H9 (cell line): ENCODE data around the gene SLC37A4. TPM values are rescaled to one million over a fixed set of nuclear protein-coding genes. Genes with fewer than 3 reads are reported as not detected.
A peak's percentile ranks its signal among the peaks of the same experiment; 100 is the strongest.

Source experiments
- DNase-seq: peaks from one replicate; pipeline ENCODE4 v3.0.0-alpha.2; 2017
- H2AFZ ChIP-seq: one replicate; pipeline ENCODE4 v1.6.1; 2013; ENCODE audit warnings: mild to moderate bottlenecking, low read length, control low read depth, moderate library complexity
- H2AK5ac ChIP-seq: 2 replicates; pipeline ENCODE4 v1.6.1; 2013; ENCODE audit warnings: low read length, control low read depth, mixed read lengths; ENCODE audit not compliant: insufficient read length
- H2BK120ac ChIP-seq: one replicate; pipeline ENCODE4 v1.6.1; 2013; ENCODE audit warnings: low read depth, mild to moderate bottlenecking, low read length, control low read depth, inconsistent platforms; ENCODE audit not compliant: poor library complexity, severe bottlenecking
- H2BK12ac ChIP-seq: 2 replicates; pipeline ENCODE4 v1.6.1; 2013; ENCODE audit warnings: low read length, control low read depth, mixed read lengths, low read depth; ENCODE audit not compliant: insufficient read length
- H2BK15ac ChIP-seq: 2 replicates; pipeline ENCODE4 v1.6.1; 2013; ENCODE audit warnings: low read depth, low read length, control low read depth
- H2BK20ac ChIP-seq: one replicate; pipeline ENCODE4 v1.6.1; 2013; ENCODE audit warnings: low read depth, mild to moderate bottlenecking, low read length, control low read depth, inconsistent platforms; ENCODE audit not compliant: poor library complexity, severe bottlenecking
- H2BK5ac ChIP-seq: 2 replicates; pipeline ENCODE4 v1.6.1; 2013; ENCODE audit warnings: low read length, control low read depth, mixed read lengths; ENCODE audit not compliant: insufficient read length
- H3K14ac ChIP-seq: 2 replicates; pipeline ENCODE4 v1.6.1; 2013; ENCODE audit warnings: low read length, control low read depth; ENCODE audit not compliant: insufficient read depth
- H3K18ac ChIP-seq: 2 replicates; pipeline ENCODE4 v1.6.1; 2013; ENCODE audit warnings: low read depth, mild to moderate bottlenecking, mixed read lengths, low read length, control low read depth; ENCODE audit not compliant: insufficient read length
- H3K23ac ChIP-seq: 2 replicates; pipeline ENCODE4 v1.6.1; 2013; ENCODE audit warnings: low read length, control low read depth, mixed read lengths, low read depth; ENCODE audit not compliant: insufficient read length
- H3K23me2 ChIP-seq: 2 replicates; pipeline ENCODE4 v1.6.1; 2013; ENCODE audit warnings: low read depth, mild to moderate bottlenecking, mixed read lengths, low read length, control low read depth; ENCODE audit not compliant: insufficient read length, poor library complexity, severe bottlenecking
- H3K27ac ChIP-seq: 2 replicates; pipeline ENCODE4 v1.5.1; 2013; ENCODE audit warnings: low read length, control low read depth, mixed read lengths, low read depth; ENCODE audit not compliant: insufficient read length
- H3K27me3 ChIP-seq: 2 replicates; pipeline ENCODE4 v1.6.1; 2013; ENCODE audit warnings: low read length, control low read depth, inconsistent platforms; ENCODE audit not compliant: insufficient read depth
- H3K4ac ChIP-seq: 2 replicates; pipeline ENCODE4 v1.6.1; 2013; ENCODE audit warnings: low read depth, mild to moderate bottlenecking, control low read depth, inconsistent platforms, low read length, moderate library complexity
- H3K4me1 ChIP-seq: 2 replicates; pipeline ENCODE4 v1.6.1; 2013; ENCODE audit warnings: low read length, control low read depth, inconsistent platforms; ENCODE audit not compliant: insufficient read depth
- H3K4me2 ChIP-seq: 2 replicates; pipeline ENCODE4 v1.6.1; 2013; ENCODE audit warnings: low read length, control low read depth, mixed read lengths; ENCODE audit not compliant: insufficient read length, insufficient read depth
- H3K56ac ChIP-seq: 2 replicates; pipeline ENCODE4 v1.6.1; 2013; ENCODE audit warnings: low read depth, mild to moderate bottlenecking, mixed read lengths, low read length, control low read depth; ENCODE audit not compliant: insufficient read length
- H3K79me1 ChIP-seq: 2 replicates; pipeline ENCODE4 v1.6.1; 2013; ENCODE audit warnings: low read depth, mild to moderate bottlenecking, moderate library complexity, low read length, control low read depth, inconsistent platforms; ENCODE audit not compliant: insufficient read depth, poor library complexity, severe bottlenecking
- H3K79me2 ChIP-seq: 2 replicates; pipeline ENCODE4 v1.6.1; 2013; ENCODE audit warnings: low read length, control low read depth, inconsistent platforms; ENCODE audit not compliant: insufficient read depth
- H3K9ac ChIP-seq: 2 replicates; pipeline ENCODE4 v1.6.1; 2013; ENCODE audit warnings: low read length, control low read depth, mixed read lengths; ENCODE audit not compliant: insufficient read length; ENCODE audit errors: extremely low read depth
- H3K9me3 ChIP-seq: one replicate; pipeline ENCODE4 v1.6.1; 2013; ENCODE audit warnings: low read depth, low read length, inconsistent platforms; ENCODE audit not compliant: control insufficient read depth
- H3T11ph ChIP-seq: one replicate; pipeline ENCODE4 v1.6.1; 2013; ENCODE audit warnings: mild to moderate bottlenecking, low read length, control low read depth, inconsistent platforms
- H4K20me1 ChIP-seq: one replicate; pipeline ENCODE4 v1.6.1; 2013; ENCODE audit not compliant: control insufficient read depth, insufficient read length, insufficient read depth
- H4K5ac ChIP-seq: 2 replicates; pipeline ENCODE4 v1.6.1; 2013; ENCODE audit warnings: low read depth, mild to moderate bottlenecking, mixed read lengths, low read length, control low read depth; ENCODE audit not compliant: insufficient read length
- H4K8ac ChIP-seq: replicated peaks from 2 replicates; pipeline ENCODE4 v1.6.1; 2013; ENCODE audit warnings: low read length, control low read depth, mixed read lengths, low read depth; ENCODE audit not compliant: insufficient read length
- H4K91ac ChIP-seq: 2 replicates; pipeline ENCODE4 v1.6.1; 2013; ENCODE audit warnings: low read depth, mild to moderate bottlenecking, moderate library complexity, mixed read lengths, low read length, control low read depth; ENCODE audit not compliant: insufficient read length
- H3K27ac Mint-ChIP-seq, 3 experiments: 2 replicates in 2 of 3; 3 replicates in 1 of 3; pipeline ENCODE4 v1.8.0; 2020 to 2021; ENCODE audit warnings: mixed read lengths in 3 of 3, mild to moderate bottlenecking in 1 of 3, moderate library complexity in 1 of 3
- H3K27me3 Mint-ChIP-seq: 2 replicates; pipeline ENCODE4 v1.8.0; 2021; ENCODE audit warnings: low read depth, mild to moderate bottlenecking, moderate library complexity, mixed read lengths
- H3K36me3 Mint-ChIP-seq, 3 experiments: 2 replicates in 2 of 3; 3 replicates in 1 of 3; pipeline ENCODE4 v1.8.0; 2020 to 2021; ENCODE audit warnings: low read depth in 3 of 3, mixed read lengths in 3 of 3; ENCODE audit not compliant: insufficient read depth in 1 of 3
- H3K4me1 Mint-ChIP-seq, 2 experiments: 2 replicates each; pipeline ENCODE4 v1.8.0; 2020; ENCODE audit warnings: mixed read lengths in 2 of 2
- H3K4me3 Mint-ChIP-seq, 2 experiments: 2 replicates in 1 of 2; 3 replicates in 1 of 2; pipeline ENCODE4 v1.8.0; 2020 to 2021; ENCODE audit warnings: mild to moderate bottlenecking in 2 of 2, mixed read lengths in 2 of 2, moderate library complexity in 1 of 2
- H3K9me3 Mint-ChIP-seq, 2 experiments: 2 replicates in 1 of 2; 3 replicates in 1 of 2; pipeline ENCODE4 v1.8.0; 2020; ENCODE audit warnings: mild to moderate bottlenecking in 2 of 2, mixed read lengths in 2 of 2, moderate library complexity in 1 of 2
- WGBS: extraction: QIAGEN DNeasy Blood & Tissue Kit; methylation state at CpG from one replicate; pipeline ENCODE4 v1.1.7; 2013; ENCODE audit warnings: missing lambda C conversion rate, low lambda C conversion rate, mixed read lengths; ENCODE audit not compliant: insufficient read length; ENCODE audit errors: extremely low coverage; 5-methylcytosine and 5-hydroxymethylcytosine counted together
- total RNA-seq: library from RNA; stranded (reverse); gene quantifications from 2 replicates; pipeline ENCODE4 v1.2.1, GENCODE V29; 2021
- TF ChIP-seq, protein P1 (sequence below): fragments of 200-600 bp; sonication (generic); conservative IDR thresholded peaks from 3 replicates; pipeline ENCODE4 v1.8.0; 2021; ENCODE audit warnings: antibody characterized with exemption, mild to moderate bottlenecking

The SLC37A4 gene
- total RNA-seq, 1 experiment from 2014 or later, result 41.0 TPM

DNA sequence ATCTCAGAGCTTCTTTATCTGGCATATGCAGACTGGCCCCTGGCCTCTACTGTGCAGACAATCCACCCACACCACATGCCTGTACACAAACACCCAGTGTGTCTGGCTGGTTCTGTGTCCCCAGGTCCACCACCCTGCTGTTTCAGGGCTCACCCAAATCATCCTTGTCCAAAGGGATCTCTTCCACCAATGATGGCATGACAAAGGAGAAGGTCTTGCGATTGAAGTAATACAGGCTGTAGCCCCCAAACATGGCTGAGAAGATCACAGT lies 1.7 kb downstream of the SLC37A4 start:
- H4K20me1 ChIP-seq, result no peaks in the 10 kb centered on the region
- peaks cover 22 to 24% of the 10 kb centered on the region in 2 experiments for H3K4me1 Mint-ChIP-seq

More for the DNA sequence above, 1.7 kb downstream of the SLC37A4 start:
- Histone ChIP-seq H3T11ph (no peak overlapping the region), H3K14ac (no peak overlapping the region), H3K4ac (no peak overlapping the region), H2AK5ac (no peak overlapping the region), H2BK15ac (no peak overlapping the region), H3K4me1 (peaks cover 8% of the 10 kb centered on the region; the same call in 1 of the 2 replicates), H3K23me2 (peaks cover 14% of the 10 kb centered on the region), H3K79me1 (peaks cover 3% of the 10 kb centered on the region), H2BK120ac (no peak overlapping the region), H3K9ac (no peak overlapping the region), H3K23ac (no peak overlapping the region), H3K79me2 (no peaks in the 10 kb centered on the region), H4K91ac (no peak overlapping the region), H4K5ac (no peak overlapping the region), H2BK20ac (no peak overlapping the region), H3K4me2 (peak overlapping the region; percentile 47), H2BK12ac (no peak overlapping the region), H3K18ac (no peak overlapping the region), H3K27ac (no peak overlapping the region), H2BK5ac (no peak overlapping the region), H3K56ac (no peak overlapping the region), H3K9me3 (no peaks in the 10 kb centered on the region), H4K8ac (no peak overlapping the region), H2AFZ (no peak overlapping the region), H3K27me3 (no peaks in the 10 kb centered on the region)
- Mint-ChIP-seq H3K27ac (peak overlapping the region in 2 of 3 experiments; percentile 32 to 59; a peak in 5 of 7 replicates), H3K27me3 (no peaks in the 10 kb centered on the region; the same call in 1 of the 2 replicates), H3K36me3 (peaks cover 24 to 48% (median 46%) of the 10 kb centered on the region in 3 experiments), H3K4me3 (peak overlapping the region; percentile 79 to 83), H3K9me3 (no peaks in the 10 kb centered on the region)
- WGBS, result no CpG with 5 or more reads among the region's 1 CpG
- no peak for DNase-seq
- TF ChIP-seq, protein P1, sequence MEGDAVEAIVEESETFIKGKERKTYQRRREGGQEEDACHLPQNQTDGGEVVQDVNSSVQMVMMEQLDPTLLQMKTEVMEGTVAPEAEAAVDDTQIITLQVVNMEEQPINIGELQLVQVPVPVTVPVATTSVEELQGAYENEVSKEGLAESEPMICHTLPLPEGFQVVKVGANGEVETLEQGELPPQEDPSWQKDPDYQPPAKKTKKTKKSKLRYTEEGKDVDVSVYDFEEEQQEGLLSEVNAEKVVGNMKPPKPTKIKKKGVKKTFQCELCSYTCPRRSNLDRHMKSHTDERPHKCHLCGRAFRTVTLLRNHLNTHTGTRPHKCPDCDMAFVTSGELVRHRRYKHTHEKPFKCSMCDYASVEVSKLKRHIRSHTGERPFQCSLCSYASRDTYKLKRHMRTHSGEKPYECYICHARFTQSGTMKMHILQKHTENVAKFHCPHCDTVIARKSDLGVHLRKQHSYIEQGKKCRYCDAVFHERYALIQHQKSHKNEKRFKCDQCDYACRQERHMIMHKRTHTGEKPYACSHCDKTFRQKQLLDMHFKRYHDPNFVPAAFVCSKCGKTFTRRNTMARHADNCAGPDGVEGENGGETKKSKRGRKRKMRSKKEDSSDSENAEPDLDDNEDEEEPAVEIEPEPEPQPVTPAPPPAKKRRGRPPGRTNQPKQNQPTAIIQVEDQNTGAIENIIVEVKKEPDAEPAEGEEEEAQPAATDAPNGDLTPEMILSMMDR, result no peak
